HUES64 (cell line): ENCODE results near the gene GPA33.

Source experiments
- H3K27ac ChIP-seq: 2 replicates; pipeline ENCODE4 v1.7.0; 2013; ENCODE audit warnings: low read depth, low read length, inconsistent platforms
- H3K27me3 ChIP-seq: 2 replicates; pipeline ENCODE4 v1.6.1; 2013; ENCODE audit warnings: mild to moderate bottlenecking, low read length; ENCODE audit not compliant: insufficient read depth
- H3K36me3 ChIP-seq: 2 replicates; pipeline ENCODE4 v1.6.1; 2013; ENCODE audit warnings: mild to moderate bottlenecking, low read length; ENCODE audit not compliant: insufficient read depth
- H3K4me1 ChIP-seq: 2 replicates; pipeline ENCODE4 v1.6.1; 2013; ENCODE audit warnings: mild to moderate bottlenecking, low read length, moderate library complexity; ENCODE audit not compliant: insufficient read depth
- H3K4me3 ChIP-seq: 2 replicates; pipeline ENCODE4 v1.5.1; 2013; ENCODE audit warnings: mild to moderate bottlenecking, low read length, moderate library complexity
- H3K9ac ChIP-seq: 2 replicates; pipeline ENCODE4 v1.6.1; 2013; ENCODE audit warnings: mild to moderate bottlenecking, low read depth, low read length
- H3K9me3 ChIP-seq: 2 replicates; pipeline ENCODE4 v1.6.1; 2013; ENCODE audit warnings: low read depth, low read length; ENCODE audit not compliant: insufficient read depth
- WGBS: fragments of 150-250, 120-280 bp; methylation state at CpG from one replicate; pipeline ENCODE4 v1.1.7; 2013; ENCODE audit warnings: missing lambda C conversion rate; 5-methylcytosine and 5-hydroxymethylcytosine counted together

GPA33 gene

GRCh38 chr1:167128261-167129227 lies 38.4 kb upstream of the GPA33 start:
- WGBS: 95% methylated on average over 17 of the region's 17 CpGs
- Histone ChIP-seq H3K27ac (no peak overlapping the region), H3K4me1 (no peaks in the 10 kb centered on the region; the same call in 1 of the 2 replicates)

GRCh38 chr1:167127661-167128060 lies 37.5 kb upstream of the GPA33 start:
- Histone ChIP-seq H3K4me3 (no peak overlapping the region), H3K9ac (no peak overlapping the region), H3K36me3 (no peaks in the 10 kb centered on the region), H3K9me3 (no peaks in the 10 kb centered on the region), H3K4me1 (peaks cover 2% of the 10 kb centered on the region), H3K27ac (no peak overlapping the region), H3K27me3 (no peaks in the 10 kb centered on the region)
- WGBS: 93% methylated on average over 5 of the region's 5 CpGs

More at GRCh38 chr1:167128261-167129227, 38.4 kb upstream of the GPA33 start:
- H3K4me3 ChIP-seq: no peak overlapping the region
- H3K9me3 ChIP-seq: no peaks in the 10 kb centered on the region
- no peaks in the 10 kb centered on the region for H3K36me3 ChIP-seq
- H3K27me3 ChIP-seq: no peaks in the 10 kb centered on the region
- H3K9ac ChIP-seq: no peak overlapping the region

- Histone ChIP-seq H3K4me1 (peaks cover 7% of the 10 kb centered on the region), H3K4me3 (no peak overlapping the region), H3K27ac (no peak overlapping the region), H3K27me3 (no peaks in the 10 kb centered on the region; the same call in 1 of the 2 replicates), H3K9me3 (no peaks in the 10 kb centered on the region), H3K36me3 (no peaks in the 10 kb centered on the region), H3K9ac (no peak overlapping the region)
- WGBS: 97% methylated on average over 5 of the region's 5 CpGs
Observed at GRCh38 chr1:167127236-167127635, 37.1 kb upstream of the GPA33 start.

- Histone ChIP-seq H3K27ac (no peak overlapping the region), H3K27me3 (peaks cover under 1% of the 10 kb centered on the region; the same call in 1 of the 2 replicates), H3K9me3 (no peaks in the 10 kb centered on the region), H3K4me1 (peaks cover 11% of the 10 kb centered on the region), H3K9ac (no peak overlapping the region), H3K4me3 (no peak overlapping the region), H3K36me3 (no peaks in the 10 kb centered on the region)
- WGBS: 92% methylated on average over 17 of the region's 17 CpGs
Observed at GRCh38 chr1:167126811-167127210, 36.6 kb upstream of the GPA33 start.

- WGBS: 93% methylated on average over 28 of the region's 28 CpGs
- Histone ChIP-seq H3K9me3 (no peaks in the 10 kb centered on the region), H3K4me3 (no peak overlapping the region), H3K27me3 (peaks cover 6% of the 10 kb centered on the region), H3K9ac (no peak overlapping the region), H3K36me3 (no peaks in the 10 kb centered on the region), H3K4me1 (peaks cover 14% of the 10 kb centered on the region), H3K27ac (no peak overlapping the region)
Observed at GRCh38 chr1:167126317-167126716, 36.1 kb upstream of the GPA33 start.

- Histone ChIP-seq H3K9ac (no peak overlapping the region), H3K36me3 (no peaks in the 10 kb centered on the region), H3K27me3 (peaks cover 10% of the 10 kb centered on the region), H3K4me3 (no peak overlapping the region), H3K9me3 (no peaks in the 10 kb centered on the region), H3K4me1 (peaks cover 21% of the 10 kb centered on the region), H3K27ac (no peak overlapping the region)
- 74% methylated on average over 4 of the region's 4 CpGs for WGBS
Observed at GRCh38 chr1:167122568-167122967, 32.4 kb upstream of the GPA33 start.

- WGBS: 71% methylated on average over 5 of the region's 5 CpGs
- H3K36me3 ChIP-seq: no peaks in the 10 kb centered on the region
- H3K9ac ChIP-seq: no peak overlapping the region
- peaks cover 21% of the 10 kb centered on the region for H3K4me1 ChIP-seq
- no peaks in the 10 kb centered on the region for H3K9me3 ChIP-seq
- H3K4me3 ChIP-seq: peak overlapping the region; percentile 67
- peaks cover 10% of the 10 kb centered on the region for H3K27me3 ChIP-seq
- no peak overlapping the region for H3K27ac ChIP-seq
Observed at GRCh38 chr1:167122121-167122480, 31.9 kb upstream of the GPA33 start.

- WGBS: 7% methylated on average over 47 of the region's 47 CpGs
- H3K36me3 ChIP-seq: no peaks in the 10 kb centered on the region
- H3K27ac ChIP-seq: peak overlapping the region; percentile 32; the same call in 1 of the 2 replicates
- peaks cover 10% of the 10 kb centered on the region for H3K27me3 ChIP-seq
- H3K9me3 ChIP-seq: no peaks in the 10 kb centered on the region
- H3K4me1 ChIP-seq: peaks cover 21% of the 10 kb centered on the region
- H3K4me3 ChIP-seq: peak overlapping the region; percentile 67
- peak overlapping the region; percentile 78 for H3K9ac ChIP-seq
Observed at GRCh38 chr1:167121375-167122120, 31.4 kb upstream of the GPA33 start.

- Histone ChIP-seq H3K9ac (peak overlapping the region; percentile 78; the same call in 1 of the 2 replicates), H3K9me3 (no peaks in the 10 kb centered on the region), H3K27me3 (peaks cover 10% of the 10 kb centered on the region), H3K4me1 (peaks cover 28% of the 10 kb centered on the region), H3K27ac (no peak overlapping the region), H3K4me3 (peak overlapping the region; percentile 67), H3K36me3 (no peaks in the 10 kb centered on the region)
- WGBS: 58% methylated on average over 13 of the region's 13 CpGs
Observed at GRCh38 chr1:167120899-167121298, 30.7 kb upstream of the GPA33 start.

- Histone ChIP-seq H3K9me3 (no peaks in the 10 kb centered on the region), H3K27ac (no peak overlapping the region), H3K36me3 (no peaks in the 10 kb centered on the region), H3K27me3 (peaks cover 10% of the 10 kb centered on the region), H3K4me1 (peaks cover 35% of the 10 kb centered on the region), H3K4me3 (no peak overlapping the region), H3K9ac (no peak overlapping the region)
- WGBS: 89% methylated on average over 2 of the region's 3 CpGs
Observed at GRCh38 chr1:167119696-167120095, 29.5 kb upstream of the GPA33 start.

GRCh38 chr1:167118188-167118587 lies 28.0 kb upstream of the GPA33 start:
- H3K36me3 ChIP-seq: no peaks in the 10 kb centered on the region
- no peak overlapping the region for H3K27ac ChIP-seq
- H3K27me3 ChIP-seq: peaks cover 10% of the 10 kb centered on the region
- no peaks in the 10 kb centered on the region for H3K9me3 ChIP-seq
- no peak overlapping the region for H3K9ac ChIP-seq
- peaks cover 35% of the 10 kb centered on the region for H3K4me1 ChIP-seq
- 88% methylated on average over 5 of the region's 5 CpGs for WGBS
- no peak overlapping the region for H3K4me3 ChIP-seq
